ENCODE results near the gene PKNOX2. TPM values are rescaled to one million over a fixed set of nuclear protein-coding genes. Genes with fewer than 3 reads are reported as not detected.

PKNOX2 gene
- total RNA-seq, 2 experiments from 2014 or later, result not detected

GRCh38 chr11:125376117-125376516 lies 211.6 kb downstream of the PKNOX2 start:
- ChIA-PET POLR2A (no interaction called here), CTCF (no interaction called here)
- H3K4me3 Mint-ChIP-seq, result no peak overlapping the region
- no peaks in the 10 kb centered on the region for H3K4me1 Mint-ChIP-seq (ENCODE audit: low read depth)
- no peaks in the 10 kb centered on the region for H3K9me3 Mint-ChIP-seq
- H3K27me3 Mint-ChIP-seq, result peaks cover 27% of the 10 kb centered on the region
- intact Hi-C loops (cut with micrococcal nuclease), result no loop called here
- no peaks in the 10 kb centered on the region for H3K36me3 Mint-ChIP-seq
- no peak for DNase-seq
- H3K27ac Mint-ChIP-seq, result no peak overlapping the region

GRCh38 chr11:125376856-125377255 lies 212.3 kb downstream of the PKNOX2 start:
- Mint-ChIP-seq H3K27ac (no peak overlapping the region), H3K36me3 (no peaks in the 10 kb centered on the region), H3K4me1 (ENCODE audit: low read depth) (no peaks in the 10 kb centered on the region), H3K27me3 (peaks cover 24% of the 10 kb centered on the region), H3K4me3 (no peak overlapping the region), H3K9me3 (no peaks in the 10 kb centered on the region)
- ChIA-PET POLR2A (no interaction called here), CTCF (no interaction called here)
- intact Hi-C loops (cut with micrococcal nuclease), result no loop called here
- DNase-seq, result no peak

GRCh38 chr11:125378083-125378482 lies 213.5 kb downstream of the PKNOX2 start:
- Mint-ChIP-seq H3K27me3 (peaks cover 22% of the 10 kb centered on the region), H3K4me1 (ENCODE audit: low read depth) (no peaks in the 10 kb centered on the region), H3K36me3 (no peaks in the 10 kb centered on the region), H3K9me3 (no peaks in the 10 kb centered on the region), H3K27ac (no peak overlapping the region), H3K4me3 (no peak overlapping the region)
- ChIA-PET CTCF (no interaction called here), POLR2A (no interaction called here)
- intact Hi-C loops (cut with micrococcal nuclease), result no loop called here
- no peak for DNase-seq

- intact Hi-C loops (cut with micrococcal nuclease), result no loop called here
- POLR2A ChIA-PET, result no interaction called here
Measured at GRCh38 chr11:125378571-125378970, 214.0 kb downstream of the PKNOX2 start.

GRCh38 chr11:125379565-125379964 lies 215.0 kb downstream of the PKNOX2 start:
- H3K4me1 Mint-ChIP-seq (ENCODE audit: low read depth), result no peaks in the 10 kb centered on the region
- no peak overlapping the region for H3K27ac Mint-ChIP-seq
- POLR2A ChIA-PET, result no interaction called here
- no peak for DNase-seq
- no peaks in the 10 kb centered on the region for H3K9me3 Mint-ChIP-seq
- CTCF ChIA-PET, result no interaction called here
- intact Hi-C loops (cut with micrococcal nuclease), result no loop called here
- peaks cover 22% of the 10 kb centered on the region for H3K27me3 Mint-ChIP-seq
- no peaks in the 10 kb centered on the region for H3K36me3 Mint-ChIP-seq
- H3K4me3 Mint-ChIP-seq, result no peak overlapping the region

More at GRCh38 chr11:125378571-125378970, 214.0 kb downstream of the PKNOX2 start:
- Mint-ChIP-seq H3K4me3 (no peak overlapping the region), H3K36me3 (no peaks in the 10 kb centered on the region), H3K4me1 (ENCODE audit: low read depth) (no peaks in the 10 kb centered on the region), H3K9me3 (no peaks in the 10 kb centered on the region), H3K27ac (no peak overlapping the region), H3K27me3 (peaks cover 22% of the 10 kb centered on the region)
- CTCF ChIA-PET, result interaction anchor here (0.7 kb wide), 1 partner anchor 32 kb away, joined by 3 read pairs; no protein-coding TSS in a partner anchor
- DNase-seq, result no peak

DNA sequence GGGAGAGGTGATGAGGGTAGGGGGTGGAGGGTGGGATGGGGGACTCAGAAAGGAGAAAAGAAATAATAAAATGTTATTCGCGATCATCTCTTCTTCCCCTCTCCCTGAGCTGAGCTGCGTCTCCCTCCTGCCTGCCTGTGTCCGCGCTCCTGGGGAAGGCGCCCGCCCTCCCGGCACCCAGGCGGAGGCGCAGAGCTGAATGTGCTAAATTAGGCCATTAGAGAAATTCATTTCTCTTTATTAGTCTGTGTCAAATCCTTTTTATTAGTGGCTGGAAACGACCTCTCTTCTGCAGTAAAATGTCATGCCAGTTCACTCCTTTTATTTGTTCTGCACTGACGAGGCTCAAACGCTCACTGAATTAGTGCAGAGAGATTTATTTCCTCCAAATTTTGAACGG lies 215.4 kb downstream of the PKNOX2 start:
- ChIA-PET CTCF (interaction anchor here (1.4 kb wide), 1 partner anchor 34 kb away, joined by 3 read pairs; no protein-coding TSS in a partner anchor), POLR2A (no interaction called here)
- intact Hi-C loops (cut with micrococcal nuclease), result no loop called here
- no peaks in the 10 kb centered on the region for H3K4me1 Mint-ChIP-seq (ENCODE audit: low read depth)
- no peaks in the 10 kb centered on the region for H3K9me3 Mint-ChIP-seq
- no peak overlapping the region for H3K27ac Mint-ChIP-seq
- H3K27me3 Mint-ChIP-seq, result peaks cover 22% of the 10 kb centered on the region
- no peak for DNase-seq
- H3K36me3 Mint-ChIP-seq, result no peaks in the 10 kb centered on the region
- no peak overlapping the region for H3K4me3 Mint-ChIP-seq

GRCh38 chr11:125380756-125381445 lies 216.3 kb downstream of the PKNOX2 start:
- H3K9me3 Mint-ChIP-seq, result no peaks in the 10 kb centered on the region
- H3K36me3 Mint-ChIP-seq, result no peaks in the 10 kb centered on the region
- no peaks in the 10 kb centered on the region for H3K4me1 Mint-ChIP-seq (ENCODE audit: low read depth)
- peaks cover 18% of the 10 kb centered on the region for H3K27me3 Mint-ChIP-seq
- ChIA-PET CTCF (interaction anchor here (1.4 kb wide), 1 partner anchor 35 kb away, joined by 3 read pairs; no protein-coding TSS in a partner anchor), POLR2A (no interaction called here)
- intact Hi-C loops (cut with micrococcal nuclease), result no loop called here
- H3K27ac Mint-ChIP-seq, result no peak overlapping the region
- no peak for DNase-seq
- no peak overlapping the region for H3K4me3 Mint-ChIP-seq

- H3K9me3 Mint-ChIP-seq, result no peaks in the 10 kb centered on the region
- DNase-seq, result no peak
- ChIA-PET CTCF (no interaction called here), POLR2A (no interaction called here)
- H3K27ac Mint-ChIP-seq, result no peak overlapping the region
- intact Hi-C loops (cut with micrococcal nuclease), result no loop called here
- H3K36me3 Mint-ChIP-seq, result no peaks in the 10 kb centered on the region
- H3K4me3 Mint-ChIP-seq, result no peak overlapping the region
- H3K27me3 Mint-ChIP-seq, result peaks cover 17% of the 10 kb centered on the region
- no peaks in the 10 kb centered on the region for H3K4me1 Mint-ChIP-seq (ENCODE audit: low read depth)
Measured at GRCh38 chr11:125381499-125382044, 217.0 kb downstream of the PKNOX2 start.

GRCh38 chr11:125382314-125382791 lies 217.8 kb downstream of the PKNOX2 start:
- Mint-ChIP-seq H3K27ac (no peak overlapping the region), H3K9me3 (no peaks in the 10 kb centered on the region), H3K36me3 (no peaks in the 10 kb centered on the region), H3K4me3 (no peak overlapping the region), H3K27me3 (peaks cover 13% of the 10 kb centered on the region), H3K4me1 (ENCODE audit: low read depth) (no peaks in the 10 kb centered on the region)
- intact Hi-C loops (cut with micrococcal nuclease), result no loop called here
- DNase-seq, result no peak
- POLR2A ChIA-PET, result no interaction called here
- CTCF ChIA-PET, result no interaction called here

- no peak overlapping the region for H3K4me3 Mint-ChIP-seq
- peaks cover 13% of the 10 kb centered on the region for H3K27me3 Mint-ChIP-seq
- no peak overlapping the region for H3K27ac Mint-ChIP-seq
- intact Hi-C loops (cut with micrococcal nuclease), result no loop called here
- ChIA-PET CTCF (no interaction called here), POLR2A (no interaction called here)
- no peak for DNase-seq
- H3K9me3 Mint-ChIP-seq, result no peaks in the 10 kb centered on the region
- H3K4me1 Mint-ChIP-seq (ENCODE audit: low read depth), result no peaks in the 10 kb centered on the region
- H3K36me3 Mint-ChIP-seq, result no peaks in the 10 kb centered on the region
Measured at GRCh38 chr11:125382822-125383221, 218.3 kb downstream of the PKNOX2 start.

DNA sequence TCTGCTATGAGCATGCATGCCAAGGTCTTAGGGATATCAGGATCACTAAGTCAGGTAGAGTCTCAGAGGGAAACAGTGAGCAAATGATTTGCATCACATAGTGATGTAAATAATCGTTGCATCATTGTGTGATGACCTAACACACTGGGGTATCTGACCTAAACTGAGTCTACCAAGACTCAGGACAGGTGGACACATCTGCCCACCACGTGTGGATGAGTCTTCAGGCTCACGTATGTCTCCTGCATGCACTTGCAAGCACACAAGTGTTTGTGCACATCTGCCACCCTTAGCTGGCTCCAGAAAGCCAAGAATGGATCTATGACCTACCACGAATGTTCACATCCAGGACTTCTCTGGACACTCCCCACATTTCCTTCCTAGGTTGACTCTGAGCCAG lies 220.3 kb downstream of the PKNOX2 start:
- ChIA-PET CTCF (no interaction called here), POLR2A (no interaction called here)
- intact Hi-C loops (cut with micrococcal nuclease), result no loop called here
- no peak overlapping the region for H3K27ac Mint-ChIP-seq
- no peak for DNase-seq
- no peaks in the 10 kb centered on the region for H3K4me1 Mint-ChIP-seq (ENCODE audit: low read depth)
- no peaks in the 10 kb centered on the region for H3K9me3 Mint-ChIP-seq
- H3K36me3 Mint-ChIP-seq, result no peaks in the 10 kb centered on the region
- H3K4me3 Mint-ChIP-seq, result no peak overlapping the region
- peaks cover 9% of the 10 kb centered on the region for H3K27me3 Mint-ChIP-seq

DNA sequence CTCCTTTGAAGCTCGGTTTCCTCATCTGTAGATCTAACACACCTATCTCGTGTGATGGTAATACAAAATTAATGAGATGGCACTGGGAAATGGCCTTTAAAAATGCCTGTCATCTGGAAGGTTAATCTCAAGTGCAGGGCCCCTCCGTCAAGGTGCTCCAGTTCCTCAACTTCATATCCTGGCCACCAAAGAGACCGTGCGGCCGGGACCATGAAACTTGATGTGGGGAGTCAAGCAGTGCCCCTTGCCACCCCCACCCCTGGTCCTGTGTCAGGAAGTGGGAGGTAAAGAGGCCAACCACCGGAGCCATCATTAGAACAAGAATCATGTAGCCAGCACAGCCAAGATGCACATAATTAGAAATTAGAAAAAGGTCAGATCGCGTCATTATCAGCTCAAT lies 223.3 kb downstream of the PKNOX2 start:
- ChIA-PET CTCF (no interaction called here), POLR2A (no interaction called here)
- no peak overlapping the region for H3K27ac Mint-ChIP-seq
- DNase-seq, result no peak
- intact Hi-C loops (cut with micrococcal nuclease), result no loop called here
- no peaks in the 10 kb centered on the region for H3K4me1 Mint-ChIP-seq (ENCODE audit: low read depth)
- no peaks in the 10 kb centered on the region for H3K9me3 Mint-ChIP-seq
- H3K36me3 Mint-ChIP-seq, result no peaks in the 10 kb centered on the region
- peaks cover 1% of the 10 kb centered on the region for H3K27me3 Mint-ChIP-seq
- H3K4me3 Mint-ChIP-seq, result no peak overlapping the region

DNA sequence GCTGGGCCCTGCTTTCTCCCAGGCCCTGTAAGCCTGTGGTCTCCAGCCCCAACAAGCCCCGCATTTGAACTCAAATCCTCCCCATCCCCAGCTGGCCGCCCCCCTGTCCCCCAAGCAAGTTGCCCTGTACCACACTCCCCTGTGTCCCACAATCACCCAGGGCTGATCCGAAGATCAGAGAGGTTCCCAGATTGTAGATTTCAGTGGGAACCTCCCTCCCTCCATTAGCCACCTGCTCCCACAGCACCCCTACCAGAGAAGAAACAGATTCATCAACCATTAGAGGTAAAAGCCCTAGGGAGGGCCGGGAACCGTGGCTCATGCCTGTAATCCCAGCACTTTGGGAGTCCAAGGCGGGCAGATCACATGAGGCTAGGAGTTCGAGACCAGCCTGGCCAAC lies 224.1 kb downstream of the PKNOX2 start:
- Mint-ChIP-seq H3K4me1 (ENCODE audit: low read depth) (no peaks in the 10 kb centered on the region), H3K9me3 (no peaks in the 10 kb centered on the region), H3K27me3 (peaks cover 5% of the 10 kb centered on the region), H3K27ac (no peak overlapping the region), H3K36me3 (no peaks in the 10 kb centered on the region), H3K4me3 (no peak overlapping the region)
- ChIA-PET POLR2A (no interaction called here), CTCF (interaction anchor here (1.1 kb wide), 1 partner anchor 44 kb away, joined by 3 read pairs; no protein-coding TSS in a partner anchor)
- DNase-seq, result no peak
- intact Hi-C loops (cut with micrococcal nuclease), result no loop called here

Data from activated CD4-positive, alpha-beta memory T cell treated with anti-CD3 and anti-CD28 coated beads for 36 hours (primary cell).